Activated effector memory CD4-positive, alpha-beta T cell treated with anti-CD3 and anti-CD28 coated beads, Interleukin-2, amount 50 U/mL, for 16 hours (primary cell): ENCODE data around the gene OVOL3.
A peak's percentile ranks its signal among the peaks of the same experiment; 100 is the strongest.
"Not testable (repeated sequence)": the region's sequence is repeated elsewhere in the genome, so short reads cannot be mapped to it uniquely, and the experiment has no call there.

Experiments
- DNase-seq: peaks from one replicate; pipeline ENCODE4 v3.0.0-alpha.2; 2020

The OVOL3 gene

DNA sequence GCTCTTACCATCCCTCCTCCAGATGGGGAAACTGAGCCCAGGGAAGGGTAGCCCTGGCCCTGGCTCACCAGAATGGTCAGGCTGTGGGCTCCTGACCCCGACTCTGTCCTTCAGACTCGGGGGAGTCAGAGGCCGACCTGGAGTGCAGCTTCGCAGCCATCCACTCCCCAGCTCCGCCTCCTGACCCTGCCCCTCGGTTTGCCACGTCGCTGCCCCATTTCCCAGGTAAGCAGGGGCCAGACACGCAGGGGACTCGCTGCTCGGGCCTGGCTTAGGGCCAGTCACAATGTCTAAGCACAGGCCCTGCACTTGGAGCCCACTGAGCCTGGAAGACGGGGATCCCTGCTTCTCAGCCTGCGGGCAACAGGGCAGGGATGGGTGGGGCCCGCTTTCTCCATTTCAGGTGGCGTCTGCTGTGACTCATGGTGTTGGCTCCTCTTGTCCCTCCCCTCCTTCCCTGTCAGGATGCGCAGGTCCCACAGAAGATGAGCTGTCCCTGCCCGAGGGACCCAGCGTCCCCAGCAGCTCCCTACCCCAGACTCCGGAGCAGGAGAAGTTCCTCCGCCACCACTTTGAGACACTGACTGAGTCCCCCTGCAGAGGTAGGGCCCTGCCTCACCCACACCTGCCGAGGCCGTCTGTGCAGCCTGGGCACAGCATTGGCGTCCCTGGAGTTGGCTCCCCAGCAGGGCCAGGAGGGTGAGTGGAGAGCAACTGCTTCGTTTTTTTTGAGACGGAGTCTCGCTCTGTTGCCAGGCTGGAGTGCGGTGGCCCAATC, 9.2 kb upstream of the OVOL3 start:
- DNase-seq: no peak

DNA sequence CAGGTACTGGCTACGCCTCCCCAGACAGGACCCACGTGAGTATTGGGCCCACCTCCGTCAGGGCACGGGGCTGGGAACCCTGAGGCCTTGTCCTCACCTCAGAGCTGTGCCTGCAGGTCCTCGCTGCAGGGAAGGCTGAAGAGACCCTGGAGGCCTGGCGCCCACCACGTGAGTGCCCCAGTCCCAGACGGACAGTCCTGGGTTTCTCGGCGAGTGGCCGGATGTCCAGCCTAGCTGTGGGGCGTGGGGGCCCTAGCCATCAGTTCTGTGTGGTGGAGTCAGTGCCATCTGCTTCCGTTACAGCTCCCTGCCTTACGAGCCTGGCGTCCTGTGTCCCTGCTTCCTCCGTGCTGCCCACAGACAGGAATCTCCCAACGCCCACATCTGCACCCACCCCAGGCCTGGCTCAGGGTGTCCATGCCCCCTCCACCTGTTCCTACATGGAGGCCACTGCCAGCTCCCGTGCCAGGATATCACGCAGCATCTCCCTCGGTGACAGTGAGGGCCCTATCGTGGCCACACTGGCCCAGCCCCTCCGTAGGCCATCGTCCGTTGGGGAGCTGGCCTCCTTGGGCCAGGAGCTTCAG, 7.8 kb upstream of the OVOL3 start:
- no peak for DNase-seq

DNA sequence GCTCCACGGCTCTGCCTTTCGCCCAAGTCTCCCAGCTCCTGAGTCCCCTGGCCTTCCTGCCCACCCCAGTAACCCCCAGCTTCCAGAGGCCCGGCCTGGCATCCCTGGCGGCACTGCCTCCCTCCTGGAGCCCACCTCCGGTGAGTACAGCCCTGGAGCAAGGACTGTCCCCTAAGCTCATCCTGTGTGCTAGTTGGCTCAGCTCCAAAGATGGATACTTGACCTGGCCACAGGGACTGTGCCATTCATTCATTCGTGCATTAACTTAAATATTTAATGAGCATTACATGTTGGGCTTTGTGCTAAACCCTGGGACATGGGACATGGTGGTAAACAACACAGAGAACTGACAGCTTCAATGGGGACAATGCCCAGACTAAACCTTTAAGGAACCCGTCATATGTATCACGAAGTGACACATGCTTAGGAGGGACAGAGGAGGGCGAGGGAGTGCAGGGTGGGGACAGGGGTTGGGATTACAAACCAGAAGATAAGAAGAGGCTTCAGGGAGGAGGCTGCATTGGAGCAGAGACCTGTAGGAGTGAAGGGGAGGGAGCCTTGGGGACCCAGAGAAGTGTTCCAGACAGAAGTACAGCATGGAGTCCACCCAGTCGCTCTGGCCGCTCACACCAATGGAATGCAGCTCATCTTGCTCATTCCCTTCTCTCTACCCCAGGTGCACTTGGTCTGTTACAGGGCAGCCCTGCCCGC, 6.9 kb upstream of the OVOL3 start:
- no peak for DNase-seq

DNA sequence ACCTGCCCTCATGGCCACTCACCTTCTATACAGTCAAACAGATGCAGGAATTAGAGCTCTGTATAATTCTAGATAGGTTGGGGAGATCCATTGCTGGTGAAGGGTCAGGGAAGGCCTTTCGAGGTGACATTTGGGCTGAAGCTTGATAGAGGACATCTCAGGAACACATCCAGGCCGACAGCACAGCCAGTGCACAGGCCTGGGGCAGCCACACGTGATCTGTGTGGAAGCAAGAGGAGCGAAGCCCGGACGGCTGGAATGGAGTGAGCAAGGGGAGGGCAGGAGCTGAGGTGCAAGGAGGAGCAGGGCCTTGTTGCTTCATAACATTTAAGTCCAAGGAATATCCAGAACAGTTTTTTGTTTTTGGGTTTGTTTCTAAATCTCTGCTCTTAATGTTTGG, 4.5 kb upstream of the OVOL3 start:
- DNase-seq: no peak

DNA sequence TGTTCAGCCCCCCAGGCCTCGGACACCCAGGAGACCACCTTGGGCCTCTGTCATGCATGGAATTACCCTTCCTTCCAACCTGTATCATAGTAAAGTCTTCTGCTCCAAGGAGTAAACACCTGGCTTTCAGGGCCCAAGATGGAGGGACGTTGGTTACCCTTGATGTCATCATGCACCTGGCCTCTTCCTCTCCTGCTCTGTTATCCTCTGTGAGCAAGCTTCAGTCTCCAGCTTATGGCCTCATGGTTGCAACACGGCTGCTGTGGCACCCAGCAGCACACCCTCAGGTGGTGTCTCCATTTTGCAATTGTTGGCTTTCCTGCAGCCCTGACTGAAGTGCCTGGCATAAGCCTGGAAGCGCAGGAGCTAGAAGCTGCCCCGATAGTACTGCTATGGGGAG, 4.0 kb upstream of the OVOL3 start:
- no peak for DNase-seq

DNA sequence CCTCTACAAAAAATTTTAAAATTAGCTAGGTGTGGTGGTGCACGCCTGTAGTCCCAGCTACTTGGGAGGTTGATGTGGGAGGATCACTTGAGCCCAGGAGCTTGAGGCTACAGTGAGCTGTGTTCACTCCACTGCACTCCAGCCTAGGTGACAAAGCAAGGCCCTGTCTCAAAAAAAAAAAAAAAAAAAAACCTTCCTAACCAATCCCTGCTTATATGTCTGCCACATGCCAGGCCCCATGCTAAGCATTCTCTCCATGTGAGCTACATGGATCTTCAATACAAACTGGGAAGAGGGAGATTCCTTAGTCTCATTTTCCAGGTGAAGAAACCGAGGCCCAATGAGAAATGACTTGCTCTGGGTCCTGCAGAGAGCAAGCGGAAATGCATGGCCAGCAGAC, 2.3 kb upstream of the OVOL3 start:
- DNase-seq: no peak

DNA sequence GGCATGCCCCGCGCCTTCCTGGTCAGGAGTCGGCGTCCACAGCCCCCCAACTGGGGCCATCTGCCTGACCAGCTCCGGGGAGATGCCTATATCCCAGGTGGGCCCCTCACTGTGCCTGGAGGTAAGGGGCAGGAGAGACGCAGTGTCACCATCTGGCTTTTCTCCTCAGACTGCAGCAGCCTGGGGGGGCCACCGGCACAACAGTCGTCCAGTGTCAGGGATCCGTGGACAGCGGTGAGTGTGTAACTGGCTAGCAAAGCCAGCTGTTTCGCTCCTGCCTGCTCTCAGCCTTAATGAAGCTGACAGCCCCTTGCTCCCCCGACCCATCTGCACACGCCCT, 227 bp downstream of the OVOL3 start:
- DNase-seq: no peak

DNA sequence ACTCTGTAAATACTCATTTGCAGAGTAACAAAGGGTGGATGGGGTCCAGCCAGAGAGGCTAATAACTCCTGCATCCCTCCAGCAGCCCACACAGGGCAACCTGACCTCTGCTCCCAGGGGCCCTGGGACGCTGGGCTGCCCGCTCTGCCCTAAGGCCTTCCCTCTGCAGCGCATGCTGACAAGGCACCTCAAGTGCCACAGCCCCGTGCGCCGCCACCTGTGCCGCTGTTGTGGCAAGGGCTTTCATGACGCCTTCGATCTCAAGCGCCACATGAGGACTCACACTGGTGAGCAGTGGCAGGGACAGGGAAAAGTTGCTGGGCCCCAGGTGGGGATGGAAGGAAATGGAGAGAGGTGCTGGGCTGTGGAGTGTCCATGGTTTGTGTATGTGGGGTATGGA, 1.7 kb downstream of the OVOL3 start:
- no peak for DNase-seq

DNA sequence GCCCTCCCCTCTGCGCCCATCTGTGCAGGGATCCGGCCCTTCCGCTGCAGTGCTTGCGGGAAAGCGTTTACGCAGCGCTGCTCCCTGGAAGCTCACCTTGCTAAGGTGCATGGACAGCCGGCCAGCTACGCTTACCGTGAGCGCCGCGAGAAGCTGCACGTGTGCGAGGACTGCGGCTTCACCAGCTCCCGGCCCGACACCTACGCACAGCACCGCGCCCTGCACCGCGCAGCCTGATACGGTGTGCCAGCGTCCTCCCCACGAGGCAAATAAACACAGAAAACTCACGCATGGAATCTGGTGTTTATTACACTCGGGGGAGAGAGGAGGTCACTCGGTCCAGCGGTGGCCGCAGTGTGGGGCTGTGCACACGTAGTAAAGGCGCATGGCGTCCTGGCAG, 2.5 kb downstream of the OVOL3 start:
- DNase-seq: no peak

DNA sequence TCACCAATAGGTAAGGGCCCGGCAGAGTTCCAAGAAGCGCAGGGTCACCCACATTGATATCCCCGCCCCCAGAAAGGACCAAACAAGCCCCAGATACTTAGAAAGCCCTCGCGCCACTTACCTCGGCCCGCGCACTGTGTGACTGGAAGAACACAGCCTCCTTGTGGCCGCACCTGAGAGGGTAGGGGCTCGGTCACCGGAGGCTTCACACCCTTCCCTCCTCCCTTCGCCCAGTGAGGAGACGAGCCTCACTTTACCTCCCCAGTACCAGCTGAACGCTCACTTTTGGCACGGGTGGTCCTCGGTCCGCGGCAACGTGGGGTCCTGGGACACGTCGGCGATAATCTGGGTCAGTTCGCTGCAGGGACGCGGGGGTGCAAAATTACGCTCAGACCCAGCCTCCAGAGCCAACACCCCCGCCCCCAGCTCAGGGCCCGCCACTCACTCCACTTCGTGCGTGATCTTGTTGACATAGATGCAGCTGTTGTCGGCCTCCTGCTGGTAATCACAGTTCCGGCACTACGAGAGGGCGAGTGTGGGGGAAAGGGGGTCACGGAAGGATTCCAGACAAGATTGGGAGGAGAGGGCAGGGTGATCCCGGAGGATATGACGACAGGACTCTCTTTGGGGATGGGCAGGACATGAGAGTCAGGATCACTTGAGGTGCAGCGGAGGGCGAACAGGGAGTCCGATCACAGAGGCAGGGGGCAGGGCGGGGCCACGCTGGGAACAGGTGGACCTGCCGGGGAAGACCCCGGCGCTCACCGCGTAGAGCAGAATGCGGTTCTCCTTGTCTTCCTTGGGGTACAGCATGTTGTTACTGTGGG, 3.2 kb downstream of the OVOL3 start:
- DNase-seq: no peak

DNA sequence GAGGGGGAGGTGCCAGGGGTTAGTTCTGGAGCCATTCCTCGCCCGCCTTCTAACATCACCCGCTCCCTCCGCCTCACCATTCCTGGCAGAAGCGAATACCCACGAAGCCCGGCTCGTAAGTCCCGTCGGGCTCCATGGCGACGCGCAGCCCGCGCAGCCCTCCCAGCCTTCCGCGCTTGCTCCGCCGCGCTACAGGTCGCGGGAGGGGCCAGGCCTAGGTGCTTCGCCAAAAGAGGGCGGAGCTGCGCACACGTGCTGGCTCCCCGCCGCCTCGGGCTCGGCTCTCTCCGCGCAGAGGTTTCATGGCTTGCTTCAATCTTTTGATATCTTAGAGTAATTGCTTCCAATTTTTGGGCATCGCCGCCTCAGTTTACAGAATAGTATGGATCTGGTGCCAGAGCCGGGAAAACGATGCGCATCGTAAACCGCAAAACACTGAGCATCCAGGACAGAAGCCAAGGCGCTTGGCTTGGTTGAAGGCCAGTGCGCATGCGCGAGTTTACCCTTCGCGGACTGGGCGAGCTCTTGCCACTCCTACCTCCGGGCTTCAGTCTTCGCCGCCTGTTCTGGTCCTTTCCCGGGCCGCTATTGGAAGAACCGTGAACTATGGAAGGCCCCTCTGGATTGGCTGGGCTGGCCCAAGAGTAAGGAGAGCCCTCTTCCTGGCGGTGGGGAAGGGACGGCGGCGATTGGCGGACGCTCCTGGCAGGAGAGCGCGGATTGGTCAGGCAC, 3.9 kb downstream of the OVOL3 start, which contains the start of gene POLR2I:
Gene POLR2I, minus strand, starts transcription at position 155 of the 732 bp plus-strand sequence. Its CDS starts 19 bp downstream, at position 136.
- DNase-seq: peak; percentile 99

DNA sequence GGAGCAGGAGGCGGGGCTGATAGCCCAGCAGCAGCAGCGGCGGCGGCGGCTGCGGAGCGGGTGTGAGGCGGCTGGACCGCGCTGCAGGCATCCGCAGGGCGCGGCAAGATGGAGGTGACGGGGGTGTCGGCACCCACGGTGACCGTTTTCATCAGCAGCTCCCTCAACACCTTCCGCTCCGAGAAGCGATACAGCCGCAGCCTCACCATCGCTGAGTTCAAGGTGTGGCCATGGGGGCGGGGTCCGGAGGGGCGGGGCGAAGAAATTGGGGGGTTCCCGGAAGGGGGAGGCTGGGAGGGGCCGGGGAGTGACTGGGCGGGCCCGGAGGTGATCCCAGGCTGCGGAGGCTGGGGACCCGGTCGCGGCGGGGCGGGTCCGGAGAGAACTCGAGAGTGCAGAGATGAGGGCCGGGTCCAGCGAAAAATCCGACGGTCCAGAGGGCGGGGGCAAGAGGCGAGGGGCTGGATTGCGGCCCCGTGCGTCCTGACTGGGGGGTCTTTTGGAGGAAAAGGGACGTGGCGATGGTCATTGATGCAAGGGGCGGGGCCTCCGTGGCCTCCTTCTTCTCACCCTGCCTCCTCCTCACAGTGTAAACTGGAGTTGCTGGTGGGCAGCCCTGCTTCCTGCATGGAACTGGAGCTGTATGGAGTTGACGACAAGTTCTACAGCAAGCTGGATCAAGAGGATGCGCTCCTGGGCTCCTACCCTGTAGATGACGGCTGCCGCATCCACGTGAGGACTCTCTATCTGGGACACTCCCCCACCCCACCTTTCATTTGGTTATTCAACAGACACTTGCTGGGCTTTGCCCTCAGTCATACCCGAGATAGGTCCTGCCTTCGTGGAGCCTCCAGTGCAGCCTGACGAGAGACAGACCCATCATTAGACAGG, 4.8 kb downstream of the OVOL3 start, which contains the start of gene TBCB:
Gene TBCB, plus strand, starts transcription at position 16 of the 891 bp plus-strand sequence. Its CDS starts 93 bp downstream, at position 109.
- DNase-seq: peak; percentile 95

DNA sequence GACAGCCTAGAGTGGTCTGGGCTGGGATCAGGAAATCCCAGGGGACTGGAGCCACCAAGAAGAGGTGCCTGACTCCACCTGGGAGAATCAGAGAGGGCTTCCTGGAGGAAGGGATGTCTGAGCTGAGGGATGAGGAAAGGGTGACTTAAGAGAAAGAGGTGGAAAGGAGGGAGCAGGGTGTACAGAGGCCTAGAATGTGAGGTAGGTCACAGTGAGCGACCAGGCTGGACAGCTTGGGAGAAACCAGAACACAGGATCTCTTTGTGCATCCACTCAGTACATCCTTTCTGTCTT, 5.3 kb downstream of the OVOL3 start:
- DNase-seq: no peak

DNA sequence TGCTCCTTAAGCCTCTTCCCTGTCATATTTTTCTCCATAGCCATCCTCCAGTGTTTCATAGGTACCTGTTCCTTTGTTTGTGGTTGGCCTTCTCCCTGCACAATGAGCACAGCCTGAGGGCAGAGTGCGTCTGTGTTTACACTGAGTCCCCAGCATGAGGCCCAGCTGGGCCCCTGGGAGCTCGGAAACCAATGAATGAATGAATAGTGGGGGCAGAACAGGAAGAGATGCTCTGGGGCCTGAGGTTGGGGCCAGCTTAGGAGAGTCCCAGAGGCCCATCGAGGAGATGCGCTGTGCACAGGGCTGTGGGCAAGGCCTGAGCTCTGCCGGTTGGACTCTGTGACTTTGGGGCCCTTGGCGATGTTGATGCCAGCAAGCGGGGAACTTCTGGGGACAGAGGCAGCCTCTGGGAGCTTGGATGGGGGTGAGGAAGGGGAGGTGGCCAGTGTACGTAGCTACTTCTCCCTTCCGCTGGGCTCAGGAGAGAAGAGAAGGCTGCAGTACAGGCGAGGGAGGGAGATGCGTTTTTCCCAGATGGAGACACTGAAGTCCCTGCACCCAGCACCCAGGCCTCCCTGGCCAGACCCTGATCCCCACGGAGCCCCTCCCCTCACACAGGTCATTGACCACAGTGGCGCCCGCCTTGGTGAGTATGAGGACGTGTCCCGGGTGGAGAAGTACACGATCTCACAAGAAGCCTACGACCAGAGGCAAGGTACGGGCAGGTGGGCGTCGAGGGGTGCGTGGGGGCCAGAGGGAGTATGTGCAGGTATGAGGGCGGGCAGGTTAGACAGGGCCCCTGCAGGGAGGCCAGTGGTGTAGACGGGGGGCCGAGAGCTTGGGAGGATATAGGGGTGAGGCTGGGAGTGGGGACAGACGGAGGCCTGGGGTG, 9.4 kb downstream of the OVOL3 start:
- DNase-seq: no peak

DNA sequence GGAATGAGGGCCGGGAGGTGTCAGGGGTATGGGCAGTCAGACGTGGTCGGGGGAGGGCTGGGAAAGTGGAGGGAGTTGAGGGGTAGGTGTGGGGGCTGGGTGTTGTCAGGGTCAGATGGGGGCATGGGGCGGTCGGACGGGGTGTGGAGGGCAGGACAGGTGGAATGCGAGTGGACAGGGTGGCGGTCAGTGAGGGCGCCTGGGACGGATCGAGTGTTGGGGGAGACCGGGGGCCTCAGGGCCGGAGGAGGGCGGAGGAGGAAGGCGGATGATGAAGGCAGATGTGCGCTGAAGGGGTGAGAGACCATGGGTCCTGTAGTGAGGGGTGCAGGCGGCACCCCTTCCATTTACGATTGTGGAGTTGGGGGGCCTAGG, 10.0 kb downstream of the OVOL3 start:
- no peak for DNase-seq

DNA sequence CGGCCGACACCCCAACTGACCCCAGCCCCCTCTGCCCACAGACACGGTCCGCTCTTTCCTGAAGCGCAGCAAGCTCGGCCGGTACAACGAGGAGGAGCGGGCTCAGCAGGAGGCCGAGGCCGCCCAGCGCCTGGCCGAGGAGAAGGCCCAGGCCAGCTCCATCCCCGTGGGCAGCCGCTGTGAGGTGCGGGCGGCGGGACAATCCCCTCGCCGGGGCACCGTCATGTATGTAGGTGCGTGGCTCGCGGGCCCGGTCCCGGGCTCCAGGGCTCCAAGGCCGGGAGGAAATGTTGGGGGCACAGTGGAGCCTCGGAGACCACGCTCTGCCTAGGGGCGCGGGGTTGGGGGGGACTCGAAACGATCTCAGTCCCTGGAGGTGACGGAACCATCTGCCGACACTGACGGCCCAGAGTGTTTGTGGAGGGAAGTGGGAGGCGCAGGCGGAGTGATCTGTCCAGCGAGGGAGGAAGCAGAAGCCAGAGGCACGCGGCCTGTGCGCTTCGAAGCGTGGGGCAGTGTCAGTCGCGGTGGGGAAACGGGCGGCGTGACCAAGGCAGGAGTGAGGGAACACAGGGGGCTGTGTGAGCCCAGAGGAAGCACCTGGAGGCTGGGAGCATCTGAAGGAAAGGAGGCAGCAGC, 10.7 kb downstream of the OVOL3 start:
- DNase-seq: no peak

DNA sequence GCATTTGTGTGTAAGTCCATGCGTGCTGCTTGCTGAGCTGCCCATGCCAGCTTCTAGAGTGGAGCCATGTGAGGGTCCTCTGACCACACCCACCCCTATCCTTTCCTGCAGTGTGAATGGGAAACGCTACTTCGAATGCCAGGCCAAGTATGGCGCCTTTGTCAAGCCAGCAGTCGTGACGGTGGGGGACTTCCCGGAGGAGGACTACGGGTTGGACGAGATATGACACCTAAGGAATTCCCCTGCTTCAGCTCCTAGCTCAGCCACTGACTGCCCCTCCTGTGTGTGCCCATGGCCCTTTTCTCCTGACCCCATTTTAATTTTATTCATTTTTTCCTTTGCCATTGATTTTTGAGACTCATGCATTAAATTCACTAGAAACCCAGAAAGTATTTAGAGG, 14.6 kb downstream of the OVOL3 start:
- no peak for DNase-seq

DNA sequence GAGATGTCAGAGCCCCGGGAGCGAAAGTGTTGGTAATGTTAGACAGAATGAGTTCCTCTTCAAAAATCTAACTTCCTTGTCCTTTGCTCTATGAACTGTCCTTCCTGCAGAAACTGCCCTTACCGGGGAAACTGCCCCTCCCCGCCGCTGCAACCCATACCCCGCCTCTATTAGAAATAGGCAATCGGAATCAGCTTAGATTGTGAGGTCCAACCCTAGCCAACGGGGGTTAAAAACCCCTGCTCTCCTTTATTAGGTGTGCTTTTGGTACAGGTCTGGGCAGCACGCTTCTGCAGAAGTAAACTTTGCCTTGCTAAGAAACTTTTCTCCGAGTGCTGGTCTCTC, 17.4 kb downstream of the OVOL3 start:
- no peak for DNase-seq

DNA sequence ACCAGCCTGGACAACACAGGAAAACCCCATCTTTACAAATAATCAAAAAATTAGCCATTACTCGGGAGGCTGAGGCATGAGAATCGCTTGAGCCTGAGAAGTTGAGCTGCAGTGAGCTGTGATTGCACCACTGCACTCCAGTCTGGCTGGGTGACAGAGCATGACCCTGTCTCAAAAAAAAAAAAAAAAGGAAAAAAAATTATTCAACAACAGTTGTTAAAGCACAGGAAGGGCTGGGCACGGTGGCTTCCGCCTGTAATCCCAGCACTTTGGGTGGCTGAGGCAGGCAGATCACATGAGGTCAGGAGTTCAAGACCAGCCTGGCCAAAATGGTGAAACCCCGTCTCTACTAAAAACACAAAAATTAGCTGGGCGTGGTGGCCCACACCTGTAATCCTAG, 20.3 kb downstream of the OVOL3 start:
- not testable (repeated sequence) for DNase-seq

DNA sequence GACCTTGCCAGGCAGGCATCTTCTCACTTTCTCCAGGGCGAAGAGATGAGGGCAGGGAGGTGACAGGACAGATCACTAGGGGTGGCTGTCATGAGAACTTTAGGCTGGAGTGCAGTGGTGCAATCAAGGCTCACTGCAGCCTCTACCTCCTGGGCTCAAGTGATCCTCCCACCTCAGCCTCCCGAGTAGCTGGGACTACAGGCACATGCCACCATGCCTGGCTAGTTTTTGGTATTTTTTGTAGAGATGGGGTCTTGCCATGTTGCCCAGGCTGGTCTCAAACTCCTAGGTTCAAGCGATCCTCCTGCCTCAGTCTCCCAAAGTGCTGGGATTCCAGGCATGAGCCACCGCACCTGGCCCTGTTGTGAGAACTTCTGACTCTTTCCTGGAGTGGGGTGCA, 23.9 kb downstream of the OVOL3 start:
- DNase-seq: not testable (repeated sequence)
